Activated CD4-positive, alpha-beta T cell treated with anti-CD3 and anti-CD28 coated beads, Interleukin-2, amount 10 ng/mL, durations not matched to agents 7 days and 5 days (primary cell): ENCODE data around the gene TBCC. TPM values are rescaled to one million over a fixed set of nuclear protein-coding genes. Genes with fewer than 3 reads are reported as not detected.

Experiments
- CTCF ChIA-PET: fragments of 350-600 bp; sonication (Branson Sonifier 250); formaldehyde crosslinking; loops from one replicate; lab custom pipeline; 2021; ENCODE audit warnings: antibody characterized with exemption; lab: Charles Lee
- POLR2A ChIA-PET: fragments of 350-600 bp; sonication (Branson Sonifier 250); formaldehyde crosslinking; loops from one replicate; lab custom pipeline; 2021; ENCODE audit warnings: antibody characterized with exemption; lab: Charles Lee
- DNase-seq: peaks from one replicate; pipeline ENCODE4 v3.0.0-alpha.2; 2020
- H3K27ac Mint-ChIP-seq: one replicate; pipeline ENCODE4 v1.8.0; 2021; ENCODE audit warnings: mild to moderate bottlenecking, moderate library complexity, mixed read lengths
- H3K27me3 Mint-ChIP-seq: one replicate; pipeline ENCODE4 v1.8.0; 2021; ENCODE audit warnings: mixed read lengths
- H3K36me3 Mint-ChIP-seq: one replicate; pipeline ENCODE4 v1.8.0; 2021; ENCODE audit warnings: low read depth, mixed read lengths
- H3K4me1 Mint-ChIP-seq: one replicate; pipeline ENCODE4 v1.8.0; 2021; ENCODE audit warnings: mixed read lengths
- H3K4me3 Mint-ChIP-seq: one replicate; pipeline ENCODE4 v1.8.0; 2021; ENCODE audit warnings: mild to moderate bottlenecking, moderate library complexity, mixed read lengths
- H3K9me3 Mint-ChIP-seq: one replicate; pipeline ENCODE4 v1.8.0; 2021; ENCODE audit warnings: mixed read lengths
- total RNA-seq, 2 experiments: library from RNA; stranded (reverse); gene quantifications; one replicate each; pipeline ENCODE4 v1.2.3, GENCODE V29; 2021

The TBCC gene
- total RNA-seq, 2 experiments from 2014 or later: 37.1 to 38.6 TPM

- no peak for DNase-seq
- Mint-ChIP-seq H3K36me3 (peaks cover 29% of the 10 kb centered on the region), H3K4me1 (peaks cover 30% of the 10 kb centered on the region), H3K27me3 (no peaks in the 10 kb centered on the region), H3K4me3 (no peak overlapping the region), H3K9me3 (no peaks in the 10 kb centered on the region), H3K27ac (no peak overlapping the region)
- POLR2A ChIA-PET: no interaction called here
- CTCF ChIA-PET: interaction anchor here (0.6 to 1.0 kb wide), 2 partner anchors 18 to 45 kb away, joined by 3 to 4 read pairs; no protein-coding TSS in a partner anchor
Measured at GRCh38 chr6:42766163-42766670, 20.3 kb upstream of the TBCC start.

- ChIA-PET CTCF (interaction anchor here (0.6 to 1.6 kb wide), 8 partner anchors 13 to 569 kb away, joined by 3 to 4 read pairs (median 3); no protein-coding TSS in a partner anchor), POLR2A (interaction anchor here (0.6 kb wide), 1 partner anchor 10 kb away, joined by 3 read pairs; no protein-coding TSS in a partner anchor)
- DNase-seq: no peak
- no peak overlapping the region for H3K4me3 Mint-ChIP-seq
- no peaks in the 10 kb centered on the region for H3K9me3 Mint-ChIP-seq
- H3K4me1 Mint-ChIP-seq: peaks cover 21% of the 10 kb centered on the region
- H3K27me3 Mint-ChIP-seq: no peaks in the 10 kb centered on the region
- H3K27ac Mint-ChIP-seq: no peak overlapping the region
- peaks cover 26% of the 10 kb centered on the region for H3K36me3 Mint-ChIP-seq
Measured at GRCh38 chr6:42764911-42765648, 19.2 kb upstream of the TBCC start.

- DNase-seq: no peak
- CTCF ChIA-PET: interaction anchor here (0.7 to 1.0 kb wide), 2 partner anchors 12 to 50 kb away, joined by 3 read pairs; no protein-coding TSS in a partner anchor
- Mint-ChIP-seq H3K4me3 (no peak overlapping the region), H3K36me3 (peaks cover 29% of the 10 kb centered on the region), H3K4me1 (peaks cover 10% of the 10 kb centered on the region), H3K9me3 (no peaks in the 10 kb centered on the region), H3K27me3 (no peaks in the 10 kb centered on the region), H3K27ac (no peak overlapping the region)
- POLR2A ChIA-PET: no interaction called here
Measured at GRCh38 chr6:42762950-42763349, 17.0 kb upstream of the TBCC start.

- POLR2A ChIA-PET: no interaction called here
- no peak overlapping the region for H3K4me3 Mint-ChIP-seq
- peaks cover 7% of the 10 kb centered on the region for H3K4me1 Mint-ChIP-seq
- H3K27ac Mint-ChIP-seq: no peak overlapping the region
- H3K9me3 Mint-ChIP-seq: no peaks in the 10 kb centered on the region
- peaks cover 26% of the 10 kb centered on the region for H3K36me3 Mint-ChIP-seq
- CTCF ChIA-PET: interaction anchor here (0.7 to 1.0 kb wide), 2 partner anchors 11 to 50 kb away, joined by 3 read pairs; no protein-coding TSS in a partner anchor
- no peak for DNase-seq
- no peaks in the 10 kb centered on the region for H3K27me3 Mint-ChIP-seq
Measured at GRCh38 chr6:42762426-42762859, 16.5 kb upstream of the TBCC start.

DNA sequence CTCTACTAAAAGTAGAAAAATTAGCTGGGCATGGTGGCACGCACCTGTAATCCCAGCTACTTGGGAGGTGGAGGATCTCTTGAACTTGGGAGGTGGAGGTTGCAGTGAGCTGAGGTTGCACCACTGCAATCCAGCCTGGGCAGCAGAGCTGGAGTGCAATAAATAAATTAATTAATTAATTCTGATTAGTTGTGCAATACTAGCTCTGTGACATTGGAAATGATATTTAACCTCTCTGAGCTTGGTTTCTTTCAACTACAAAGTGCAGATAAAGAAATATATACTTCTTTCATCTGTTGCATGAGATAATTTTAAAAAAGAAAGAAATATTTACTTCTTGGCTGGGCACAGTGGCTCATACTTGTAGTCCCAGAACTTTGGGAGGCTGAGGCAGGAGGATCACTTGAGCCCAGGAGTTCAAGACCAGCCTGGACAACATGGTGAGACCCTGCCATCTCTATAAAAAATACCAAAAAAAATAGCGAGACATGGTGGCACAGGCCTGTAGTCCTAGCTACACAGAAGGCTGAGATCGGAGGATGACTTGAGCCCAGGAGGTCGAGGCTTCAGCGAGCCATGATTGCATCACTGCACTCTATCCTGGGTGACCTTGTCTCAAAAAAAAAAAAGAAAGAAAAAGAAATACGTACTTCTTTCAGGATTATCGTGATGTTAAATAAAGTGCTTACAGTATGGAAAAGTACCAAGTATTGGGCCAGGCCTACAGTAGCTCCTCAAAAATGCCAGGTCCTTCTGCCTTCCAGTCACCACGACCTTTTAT lies 15.6 kb upstream of the TBCC start:
- Mint-ChIP-seq H3K27ac (no peak overlapping the region), H3K4me1 (peaks cover 6% of the 10 kb centered on the region), H3K36me3 (peaks cover 25% of the 10 kb centered on the region), H3K4me3 (no peak overlapping the region), H3K9me3 (no peaks in the 10 kb centered on the region), H3K27me3 (no peaks in the 10 kb centered on the region)
- ChIA-PET POLR2A (no interaction called here), CTCF (interaction anchor here (0.6 to 1.7 kb wide), 5 partner anchors 8 to 1419 kb away, joined by 3 to 5 read pairs (median 4); partner anchors contain the start of gene TBCC)
- DNase-seq: no peak

DNA sequence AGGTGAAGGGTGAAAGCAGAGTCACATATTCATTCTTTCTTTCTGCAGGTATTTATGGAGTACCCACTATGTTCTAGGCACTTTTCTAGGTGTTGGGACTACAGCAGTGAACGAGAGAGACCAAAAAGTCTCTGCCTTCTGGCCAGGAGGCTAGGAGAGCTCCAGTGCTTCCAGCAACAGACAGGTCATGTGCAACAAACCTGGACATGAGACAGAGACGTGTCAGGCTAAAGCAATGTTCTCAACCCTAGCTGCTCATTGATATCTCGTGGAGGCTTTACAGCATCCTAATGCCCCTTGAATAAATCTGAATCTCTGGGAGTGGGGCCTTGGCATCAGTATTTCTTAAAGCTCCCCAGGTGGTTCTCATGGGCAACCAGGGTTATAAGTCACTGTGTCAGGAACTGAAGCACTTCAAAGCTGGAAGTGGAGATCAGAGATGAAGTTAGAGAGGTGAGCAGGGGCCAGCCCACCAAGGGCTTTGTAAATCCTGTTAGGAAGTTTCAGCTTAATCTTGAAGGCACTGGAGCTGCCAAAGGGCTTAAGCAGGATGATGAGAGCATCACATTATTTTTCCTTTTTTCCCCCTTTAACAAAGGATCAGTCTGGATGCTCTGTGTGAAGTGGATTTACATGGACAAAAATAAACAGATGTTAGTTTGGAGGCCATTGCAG lies 13.0 kb upstream of the TBCC start:
- H3K9me3 Mint-ChIP-seq: no peaks in the 10 kb centered on the region
- H3K4me3 Mint-ChIP-seq: no peak overlapping the region
- H3K36me3 Mint-ChIP-seq: peaks cover 23% of the 10 kb centered on the region
- H3K4me1 Mint-ChIP-seq: peaks cover 12% of the 10 kb centered on the region
- ChIA-PET POLR2A (no interaction called here), CTCF (interaction anchor here (0.6 to 1.2 kb wide), 5 partner anchors 9 to 838 kb away, joined by 3 to 6 read pairs (median 3); partner anchors contain the start of genes BYSL and MED20)
- DNase-seq: no peak
- no peak overlapping the region for H3K27ac Mint-ChIP-seq
- no peaks in the 10 kb centered on the region for H3K27me3 Mint-ChIP-seq

DNA sequence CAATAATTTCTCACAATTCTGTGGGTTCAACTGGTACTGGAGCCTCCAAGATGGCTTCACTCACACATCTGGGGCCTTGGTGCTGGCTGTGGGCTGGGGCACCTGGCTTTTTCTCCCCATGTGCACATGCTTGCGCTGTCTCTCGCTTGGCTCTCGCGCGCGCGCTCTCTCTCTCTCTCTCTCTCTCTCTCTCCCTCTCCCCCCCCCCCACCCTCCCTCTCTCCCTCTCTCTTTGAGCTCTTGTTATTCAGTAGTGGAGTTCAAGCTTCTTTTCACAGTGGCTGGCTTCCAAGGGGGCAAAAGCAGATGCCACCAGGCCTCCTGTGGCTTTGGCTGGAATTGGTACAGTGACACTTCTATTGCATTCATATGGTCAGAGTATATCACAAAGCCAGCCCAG lies 10.8 kb upstream of the TBCC start:
- no peak overlapping the region for H3K4me3 Mint-ChIP-seq
- no peak for DNase-seq
- no peaks in the 10 kb centered on the region for H3K9me3 Mint-ChIP-seq
- H3K4me1 Mint-ChIP-seq: peaks cover 13% of the 10 kb centered on the region
- H3K27ac Mint-ChIP-seq: no peak overlapping the region
- POLR2A ChIA-PET: no interaction called here
- H3K27me3 Mint-ChIP-seq: no peaks in the 10 kb centered on the region
- peaks cover 21% of the 10 kb centered on the region for H3K36me3 Mint-ChIP-seq
- CTCF ChIA-PET: interaction anchor here (0.6 kb wide), 1 partner anchor 34 kb away, joined by 3 read pairs; the partner anchor contains the start of gene PRPH2

DNA sequence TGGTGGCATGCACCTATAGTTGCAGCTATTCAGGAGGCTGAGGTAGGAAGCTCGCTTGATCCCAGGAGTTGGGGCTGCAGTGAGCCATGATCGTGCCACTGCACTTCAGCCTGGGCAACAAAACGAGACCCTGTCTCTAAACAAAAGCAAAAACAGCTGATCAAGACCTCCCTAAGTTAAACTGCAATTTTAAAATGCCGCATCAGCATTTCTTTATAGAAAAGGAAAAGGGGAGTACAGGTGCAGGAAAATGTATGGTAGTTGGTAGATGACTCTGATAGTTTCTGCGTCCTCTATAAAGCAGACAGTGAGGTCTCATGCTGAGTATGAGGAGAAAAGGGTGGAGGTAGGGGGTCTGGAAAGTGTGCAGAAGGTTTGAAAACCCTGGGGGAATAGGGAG lies 8.9 kb upstream of the TBCC start:
- H3K4me1 Mint-ChIP-seq: peaks cover 17% of the 10 kb centered on the region
- no peak overlapping the region for H3K27ac Mint-ChIP-seq
- POLR2A ChIA-PET: interaction anchor here (0.7 kb wide), 1 partner anchor 31 kb away, joined by 3 read pairs; no protein-coding TSS in a partner anchor

DNA sequence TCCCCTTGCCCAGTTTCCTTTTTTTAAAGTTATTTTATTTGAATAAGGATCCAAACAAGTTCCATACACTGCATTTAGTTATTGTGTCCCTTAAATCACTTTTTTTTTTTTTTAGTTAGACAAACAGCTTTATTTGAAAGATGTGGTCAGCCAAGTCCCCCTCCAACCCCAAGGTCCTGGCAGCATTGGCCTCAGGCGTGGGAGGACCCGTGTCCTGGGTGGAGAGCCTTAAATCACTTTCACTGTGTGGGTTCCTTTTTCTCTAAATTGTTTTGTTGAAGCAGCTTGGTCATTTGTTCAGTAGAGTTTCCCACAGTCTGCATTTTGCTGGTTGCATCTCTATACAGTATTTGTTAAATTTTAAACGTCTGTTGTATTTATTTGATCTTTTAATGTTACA lies 5.2 kb upstream of the TBCC start:
- POLR2A ChIA-PET: no interaction called here
- H3K4me3 Mint-ChIP-seq: no peak overlapping the region

More for the DNA sequence above, 8.9 kb upstream of the TBCC start:
- DNase-seq: no peak
- Mint-ChIP-seq H3K27me3 (no peaks in the 10 kb centered on the region), H3K4me3 (no peak overlapping the region), H3K9me3 (no peaks in the 10 kb centered on the region), H3K36me3 (peaks cover 19% of the 10 kb centered on the region)
- CTCF ChIA-PET: no interaction called here

DNA sequence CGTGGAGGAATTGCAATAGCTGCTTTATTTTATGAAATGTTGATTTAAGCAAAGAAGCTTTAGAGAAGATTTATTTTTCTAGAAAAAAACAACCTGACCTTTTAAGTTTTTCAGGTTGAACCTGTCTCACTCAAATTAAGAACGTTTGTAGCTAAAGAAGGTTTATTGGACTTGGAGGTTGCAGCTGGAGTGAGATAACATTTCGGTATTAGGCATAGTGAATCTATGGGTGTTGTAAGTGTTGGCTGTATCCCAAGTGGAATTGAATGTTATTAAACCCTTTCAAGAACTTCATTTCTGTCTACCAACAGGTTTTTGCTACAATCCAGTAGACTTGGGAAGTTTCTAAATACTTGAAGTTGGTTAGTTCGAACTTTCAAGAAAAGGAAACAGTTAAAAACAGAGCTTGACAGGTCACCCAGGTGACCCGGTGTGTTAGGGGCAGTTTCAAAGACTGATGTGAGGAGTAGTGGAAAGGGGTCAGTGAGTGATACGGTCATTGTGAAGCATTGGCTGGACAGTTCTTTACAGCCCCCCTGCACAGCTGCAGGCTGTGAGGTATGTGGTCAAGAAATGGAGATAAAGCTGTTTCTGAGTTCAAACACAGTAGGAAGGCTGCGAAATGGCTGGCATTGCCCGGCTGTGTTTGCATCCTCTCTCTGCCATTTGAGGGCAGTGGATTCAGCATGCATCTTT lies 2.4 kb upstream of the TBCC start:
- ChIA-PET CTCF (interaction anchor here (0.7 to 1.4 kb wide), 7 partner anchors 12 to 756 kb away, joined by 3 to 4 read pairs (median 4); no protein-coding TSS in a partner anchor), POLR2A (no interaction called here)
- Mint-ChIP-seq H3K4me3 (peak overlapping the region; percentile 100), H3K4me1 (peaks cover 36% of the 10 kb centered on the region), H3K27me3 (no peaks in the 10 kb centered on the region), H3K36me3 (peaks cover 24% of the 10 kb centered on the region), H3K9me3 (no peaks in the 10 kb centered on the region), H3K27ac (peak overlapping the region; percentile 100)
- no peak for DNase-seq

More for the DNA sequence above, 5.2 kb upstream of the TBCC start:
- Mint-ChIP-seq H3K27me3 (no peaks in the 10 kb centered on the region), H3K27ac (peak overlapping the region; percentile 36), H3K36me3 (peaks cover 18% of the 10 kb centered on the region), H3K9me3 (no peaks in the 10 kb centered on the region), H3K4me1 (peaks cover 28% of the 10 kb centered on the region)
- DNase-seq: no peak
- CTCF ChIA-PET: interaction anchor here (0.7 kb wide), 1 partner anchor 12 kb away, joined by 3 read pairs; no protein-coding TSS in a partner anchor
